ENCODE data around the gene NRP2.

Gene NRP2, protein sequence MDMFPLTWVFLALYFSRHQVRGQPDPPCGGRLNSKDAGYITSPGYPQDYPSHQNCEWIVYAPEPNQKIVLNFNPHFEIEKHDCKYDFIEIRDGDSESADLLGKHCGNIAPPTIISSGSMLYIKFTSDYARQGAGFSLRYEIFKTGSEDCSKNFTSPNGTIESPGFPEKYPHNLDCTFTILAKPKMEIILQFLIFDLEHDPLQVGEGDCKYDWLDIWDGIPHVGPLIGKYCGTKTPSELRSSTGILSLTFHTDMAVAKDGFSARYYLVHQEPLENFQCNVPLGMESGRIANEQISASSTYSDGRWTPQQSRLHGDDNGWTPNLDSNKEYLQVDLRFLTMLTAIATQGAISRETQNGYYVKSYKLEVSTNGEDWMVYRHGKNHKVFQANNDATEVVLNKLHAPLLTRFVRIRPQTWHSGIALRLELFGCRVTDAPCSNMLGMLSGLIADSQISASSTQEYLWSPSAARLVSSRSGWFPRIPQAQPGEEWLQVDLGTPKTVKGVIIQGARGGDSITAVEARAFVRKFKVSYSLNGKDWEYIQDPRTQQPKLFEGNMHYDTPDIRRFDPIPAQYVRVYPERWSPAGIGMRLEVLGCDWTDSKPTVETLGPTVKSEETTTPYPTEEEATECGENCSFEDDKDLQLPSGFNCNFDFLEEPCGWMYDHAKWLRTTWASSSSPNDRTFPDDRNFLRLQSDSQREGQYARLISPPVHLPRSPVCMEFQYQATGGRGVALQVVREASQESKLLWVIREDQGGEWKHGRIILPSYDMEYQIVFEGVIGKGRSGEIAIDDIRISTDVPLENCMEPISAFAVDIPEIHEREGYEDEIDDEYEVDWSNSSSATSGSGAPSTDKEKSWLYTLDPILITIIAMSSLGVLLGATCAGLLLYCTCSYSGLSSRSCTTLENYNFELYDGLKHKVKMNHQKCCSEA

DNA sequence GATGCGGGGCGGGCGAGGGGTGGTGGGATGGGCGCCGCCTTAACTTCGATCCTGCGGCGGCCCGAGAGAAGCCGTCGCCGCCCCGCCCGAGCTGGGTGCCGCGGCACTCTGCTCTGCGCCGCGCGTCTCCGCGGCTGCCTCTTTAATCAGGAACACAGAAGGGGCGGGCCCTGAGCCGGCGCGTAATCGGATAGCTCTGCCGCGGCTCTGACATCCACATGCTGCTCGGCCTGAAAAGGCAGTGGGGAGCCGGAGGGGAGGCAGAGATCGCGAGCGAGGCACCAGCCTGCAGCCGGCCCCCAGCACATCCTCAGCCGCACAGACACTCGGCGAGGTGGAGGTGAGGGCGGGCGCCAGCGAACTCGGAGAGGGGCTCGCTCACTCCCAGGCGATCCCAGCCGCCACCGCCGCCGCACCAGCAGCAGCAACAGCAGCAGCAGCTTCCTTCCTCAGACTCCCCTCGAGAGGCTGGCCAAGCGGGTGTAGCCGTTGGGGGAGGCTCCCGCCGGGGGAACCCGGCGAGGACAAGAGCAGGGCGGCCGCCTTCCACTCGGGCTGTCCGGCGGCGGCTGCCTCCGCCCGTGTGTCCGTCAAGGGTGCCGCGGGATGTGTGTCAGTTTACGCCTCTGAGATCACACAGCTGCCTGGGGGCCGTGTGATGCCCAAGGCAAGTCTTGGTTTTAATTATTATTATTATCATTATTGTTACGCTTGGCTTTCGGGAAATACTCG lies at the start of gene NRP2:
Gene NRP2 (plus strand): TSS at position 263 of the 732 bp plus-strand sequence. CDS start 790 bp downstream, outside the sequence.
- peak; percentile 64 for DNase-seq

DNA sequence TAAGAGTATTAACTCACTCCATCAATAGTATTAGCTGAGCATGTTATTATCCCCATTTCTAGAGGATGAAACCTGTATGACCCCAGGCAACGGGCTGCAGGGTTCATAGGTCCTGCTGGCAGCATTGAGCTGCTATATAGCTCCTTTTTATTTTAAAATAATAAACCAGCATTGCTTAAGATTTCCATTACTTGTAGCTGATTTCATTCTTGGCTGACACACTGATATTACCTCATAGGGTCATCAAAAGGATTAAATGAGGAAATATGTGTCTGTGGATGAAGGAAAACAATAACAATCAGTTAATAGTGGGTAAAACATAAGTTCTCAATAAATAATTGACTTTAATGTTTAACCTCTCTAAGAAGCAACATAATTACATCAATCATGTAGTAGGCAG lies 48.3 kb upstream of the NRP2 start:
- no peak for DNase-seq

- no peak for DNase-seq
Observed at GRCh38 chr2:205636549-205637319, 45.6 kb upstream of the NRP2 start.

DNA sequence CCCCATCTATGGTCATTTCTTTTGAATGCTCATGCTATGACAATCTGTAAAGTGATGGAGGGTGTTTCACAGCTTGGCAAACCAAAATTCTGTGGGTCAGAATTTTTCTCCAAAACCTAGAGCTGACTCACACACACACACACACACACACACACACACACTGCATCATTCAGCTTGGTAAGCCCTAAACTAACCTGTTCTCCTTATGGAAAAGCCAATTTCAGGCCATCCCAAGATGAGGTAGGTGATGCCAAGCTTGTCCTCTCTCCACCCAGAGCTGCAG lies 45.0 kb upstream of the NRP2 start:
- no peak for DNase-seq

GRCh38 chr2:205637779-205638503 lies 44.4 kb upstream of the NRP2 start:
- no peak for DNase-seq

GRCh38 chr2:205640716-205641115 lies 41.6 kb upstream of the NRP2 start:
- no peak for DNase-seq

DNA sequence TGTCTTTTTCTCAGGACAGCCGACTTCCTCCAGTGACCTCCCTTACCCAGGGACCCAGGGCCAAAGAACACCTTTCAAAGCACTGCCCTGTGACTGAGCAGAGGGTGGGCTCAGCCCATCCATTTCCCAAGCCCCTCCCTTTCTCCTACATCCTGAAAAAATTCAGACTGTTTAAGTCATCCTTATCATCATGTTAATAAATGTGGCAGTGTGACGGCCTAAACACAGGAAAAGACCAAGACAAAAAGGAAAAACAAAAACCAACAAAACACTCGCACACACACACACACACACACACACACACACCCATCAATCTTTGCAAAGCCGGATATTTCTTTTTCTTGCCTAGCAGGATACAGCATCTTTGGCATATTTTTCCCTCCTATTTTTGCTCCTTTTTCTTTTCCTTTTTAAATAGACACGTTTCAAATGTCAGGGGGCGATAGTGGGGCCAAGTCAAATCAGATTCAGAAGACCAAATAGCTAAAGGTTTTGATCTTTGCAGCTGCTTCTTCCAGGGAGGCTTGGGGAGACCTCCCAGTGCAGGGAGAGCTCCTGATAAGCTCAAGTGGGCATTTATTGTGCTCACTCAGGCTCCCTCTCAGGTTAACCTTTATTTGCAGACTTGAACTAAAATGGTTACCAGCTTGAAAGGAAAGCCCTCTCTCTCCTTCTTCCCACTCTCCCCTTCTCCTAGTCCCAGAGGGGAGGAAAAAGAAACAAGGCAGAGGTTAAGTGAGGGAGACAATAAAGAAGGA lies 39.5 kb upstream of the NRP2 start:
- no peak for DNase-seq

DNA sequence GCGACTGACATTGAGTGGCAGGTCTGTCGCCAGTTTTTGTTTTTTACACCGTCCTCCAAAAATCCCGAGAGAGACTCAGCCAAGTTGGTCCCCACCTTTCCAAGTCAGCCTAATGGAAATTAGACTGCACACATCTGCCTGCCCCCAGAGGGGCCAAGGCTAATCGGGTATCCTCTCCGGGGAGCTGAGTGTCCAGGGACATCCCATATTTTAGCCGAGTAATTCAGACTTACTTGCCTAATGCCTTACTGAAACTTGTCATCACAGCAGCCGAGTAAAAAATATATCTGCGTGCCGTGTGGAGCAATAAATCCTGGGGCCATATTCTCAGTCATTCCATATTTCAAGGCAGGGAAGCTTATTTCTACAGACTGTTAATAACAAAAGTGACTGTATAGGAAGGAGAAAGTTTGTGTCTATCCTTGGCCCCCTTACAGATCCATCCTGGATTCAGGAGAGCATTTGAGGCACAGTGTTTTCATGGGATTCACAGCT lies 38.9 kb upstream of the NRP2 start:
- no peak for DNase-seq

DNA sequence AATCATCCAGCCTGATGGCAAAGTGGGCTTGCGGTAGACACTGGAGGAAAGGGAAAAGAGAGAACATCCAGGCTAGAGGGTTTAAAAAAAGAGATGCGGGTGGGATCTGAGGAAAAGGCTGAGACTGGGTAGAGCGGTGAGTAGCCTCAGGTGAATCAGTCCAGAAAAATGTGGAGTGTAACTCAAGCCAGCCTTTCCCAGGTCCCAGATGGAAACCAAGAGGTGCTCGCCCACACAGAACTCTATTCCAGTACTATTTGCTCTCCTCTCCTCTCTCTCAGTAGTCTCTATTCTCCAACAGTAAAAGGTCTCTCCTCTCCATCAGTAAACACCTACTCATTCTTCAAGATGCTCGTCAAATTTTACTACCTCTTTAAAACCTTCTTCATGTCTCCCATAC lies 38.3 kb upstream of the NRP2 start:
- DNase-seq: no peak

GRCh38 chr2:205646680-205647079 lies 35.6 kb upstream of the NRP2 start:
- DNase-seq: no peak

DNA sequence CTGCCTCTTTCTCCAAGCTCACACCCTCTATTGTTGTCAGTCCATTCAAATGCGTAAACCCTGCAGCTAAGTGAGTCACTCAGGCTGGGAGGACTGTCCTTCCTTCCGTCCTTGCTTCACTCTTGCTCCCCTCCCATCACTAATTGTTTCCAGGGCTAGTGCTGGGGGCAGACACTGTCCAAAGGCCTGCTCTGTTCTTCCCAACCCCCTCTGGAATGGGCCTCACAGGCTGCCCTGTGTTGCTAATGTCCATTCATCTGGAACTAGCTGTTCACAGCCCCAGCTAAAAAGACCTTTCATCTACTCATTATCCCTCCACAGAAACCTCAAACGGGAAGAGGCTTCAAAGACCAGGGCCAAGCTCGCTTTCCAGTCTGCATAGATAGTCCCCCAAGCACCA lies 31.9 kb upstream of the NRP2 start:
- no peak for DNase-seq

DNA sequence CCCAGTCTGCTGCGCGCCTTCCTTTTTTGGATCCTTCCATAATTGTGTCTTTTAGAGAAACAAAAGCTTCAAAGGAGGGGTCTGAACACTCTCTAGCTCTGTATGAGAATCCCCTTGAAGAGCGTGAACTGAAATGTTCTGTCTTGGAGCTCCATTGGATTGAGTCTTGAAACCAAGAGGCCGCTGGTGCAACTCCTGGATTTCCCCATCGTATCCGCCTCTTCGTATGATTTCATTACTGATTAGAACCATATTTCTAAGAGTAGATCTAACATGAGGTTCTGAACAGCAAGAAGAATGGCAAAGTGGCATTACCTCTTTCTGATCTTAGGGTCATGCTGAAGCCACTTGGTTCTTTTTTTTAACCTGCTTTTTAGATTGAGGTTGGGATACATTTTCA lies 31.4 kb upstream of the NRP2 start:
- DNase-seq: no peak

GRCh38 chr2:205651719-205652118 lies 30.6 kb upstream of the NRP2 start:
- no peak for DNase-seq

DNA sequence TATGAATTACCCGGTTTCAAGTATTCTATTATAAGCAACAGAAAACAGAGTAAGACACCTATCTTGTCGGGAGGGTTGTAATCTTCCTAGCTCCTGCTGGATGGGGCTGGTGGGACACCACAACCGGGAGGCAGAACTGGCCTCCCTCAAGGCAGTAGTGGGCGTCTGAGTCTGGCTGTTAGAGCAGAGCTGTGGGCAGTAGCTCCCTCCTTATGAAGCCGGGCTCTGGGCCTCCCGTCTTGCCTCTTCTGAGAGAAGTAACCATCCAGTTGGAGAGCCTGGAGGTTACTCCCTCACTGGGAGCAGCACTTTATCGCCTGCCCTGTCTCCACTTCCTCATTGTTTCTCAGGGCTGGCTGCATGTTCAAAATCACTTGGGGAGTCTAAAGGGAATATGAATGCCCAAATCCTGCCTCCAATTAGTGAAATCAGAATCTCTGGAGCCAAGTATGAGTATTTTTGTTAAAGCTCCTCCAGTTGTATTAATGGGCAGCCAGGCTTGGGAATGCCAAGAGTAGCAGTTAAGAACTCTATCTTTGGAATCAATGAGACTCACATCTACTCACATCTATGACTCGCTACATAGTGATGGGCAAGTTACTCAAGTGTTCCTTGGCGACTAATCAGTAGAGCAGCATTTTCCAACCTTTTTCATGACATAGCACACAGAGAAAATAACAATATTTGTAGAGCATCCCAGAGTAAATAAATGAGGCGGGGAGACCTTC lies 27.3 kb upstream of the NRP2 start:
- DNase-seq: no peak

DNA sequence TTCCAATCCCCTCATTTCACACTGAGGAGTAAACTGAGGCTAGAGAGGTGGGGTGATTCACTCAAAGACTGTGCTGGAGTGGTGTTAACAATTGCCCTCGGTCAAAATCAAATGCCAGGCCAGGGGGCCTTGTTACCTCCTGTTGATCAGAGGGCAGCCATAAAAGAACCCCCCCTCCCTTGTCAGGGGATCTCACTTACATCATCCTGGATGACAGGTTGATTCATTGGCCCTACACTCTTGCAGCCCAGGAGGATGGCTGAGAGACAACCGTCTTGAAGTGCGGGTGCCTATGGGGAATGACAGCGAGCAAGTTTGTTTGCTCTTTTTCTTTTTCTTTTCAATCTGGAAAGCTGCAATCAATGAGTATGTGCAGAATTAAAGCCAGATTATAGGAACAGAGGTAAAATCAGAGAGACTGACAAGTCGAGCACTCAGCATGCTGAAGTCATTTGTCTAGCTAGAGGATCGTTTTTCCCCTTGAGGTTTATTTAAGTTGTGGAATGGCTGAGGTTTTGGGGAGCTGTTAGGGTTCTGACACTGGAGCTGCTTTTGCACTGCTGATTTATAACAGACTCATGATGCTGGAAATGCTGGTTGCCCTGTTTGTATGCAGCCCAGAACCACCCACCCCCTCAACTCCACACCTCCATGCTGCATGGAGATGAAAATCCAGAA lies 26.4 kb upstream of the NRP2 start:
- DNase-seq: no peak

DNA sequence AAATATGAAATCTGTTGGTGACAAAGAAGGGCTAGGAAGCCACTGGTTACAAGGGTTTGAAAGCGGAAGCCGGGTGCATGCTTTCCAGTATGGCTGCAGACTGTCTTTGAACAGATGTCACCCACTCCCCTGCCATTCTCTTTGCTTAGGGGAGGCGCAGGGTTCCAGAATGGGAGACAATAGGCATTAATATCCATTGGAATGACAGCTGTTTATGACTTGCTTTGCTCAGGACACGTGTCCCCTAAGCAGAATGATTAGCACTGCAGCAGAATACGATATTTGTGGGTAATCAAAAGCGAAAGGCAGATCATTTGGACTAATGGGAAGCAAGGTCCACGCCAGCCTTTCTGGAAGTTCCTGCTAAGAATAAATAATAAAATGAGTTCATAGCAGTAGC lies 25.8 kb upstream of the NRP2 start:
- no peak for DNase-seq

GRCh38 chr2:205656941-205657340 lies 25.4 kb upstream of the NRP2 start:
- DNase-seq: no peak

GRCh38 chr2:205657579-205657978 lies 24.7 kb upstream of the NRP2 start:
- DNase-seq: no peak

- no peak for DNase-seq
Observed at GRCh38 chr2:205658068-205658467, 24.2 kb upstream of the NRP2 start.

- DNase-seq: no peak
Observed at GRCh38 chr2:205658572-205658971, 23.7 kb upstream of the NRP2 start.

Data from NCI-H526 treated with DMSO at 0.1 percent for 48 hours (cell line).